ENCODE measurements around the gene PRSS36.

Gene PRSS36

DNA sequence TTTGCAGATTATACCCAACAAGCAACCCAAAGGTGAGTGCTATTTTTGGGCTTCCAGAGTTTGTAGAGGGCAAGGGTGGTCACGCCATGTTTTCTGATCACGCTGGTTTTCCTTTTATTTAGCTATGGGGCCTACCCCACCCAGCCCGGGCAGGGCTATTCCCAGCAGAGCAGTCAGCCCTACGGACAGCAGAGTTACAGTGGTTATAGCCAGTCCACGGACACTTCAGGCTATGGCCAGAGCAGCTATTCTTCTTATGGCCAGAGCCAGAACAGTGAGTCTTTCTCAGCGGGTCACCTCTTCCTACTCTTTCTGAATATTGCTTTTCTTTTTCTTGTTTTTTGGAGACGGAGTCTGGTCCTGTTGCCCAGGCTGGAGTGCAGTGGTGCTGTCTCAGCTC, 32.5 kb upstream of the PRSS36 start:
- H3K9ac ChIP-seq (ENCODE audit: low read length) = peak overlapping the region; percentile 93

GRCh38 chr16:31181102-31181830, 31.4 kb upstream of the PRSS36 start:
- Histone ChIP-seq H2AFZ (ENCODE audit: low read depth, low read length, severe bottlenecking) (no peak overlapping the region), H3K4me3 (ENCODE audit: insufficient read depth, low read length, poor library complexity, severe bottlenecking) (peak overlapping the region; percentile 97), H3K9ac (ENCODE audit: low read length) (peak overlapping the region; percentile 93), H3K27ac (ENCODE audit: low read depth, low read length) (peak overlapping the region; percentile 89), H4K20me1 (ENCODE audit: low read depth, low read length) (peaks cover 44% of the 10 kb centered on the region), H3K9me3 (ENCODE audit: insufficient read depth, low read length) (no peaks in the 10 kb centered on the region), H3K79me2 (ENCODE audit: insufficient read depth, low read length) (peaks cover 65% of the 10 kb centered on the region), H3K27me3 (ENCODE audit: low read length) (no peaks in the 10 kb centered on the region), H3K4me2 (ENCODE audit: low read depth, low read length, poor library complexity, severe bottlenecking) (peak overlapping the region; percentile 82), H3K36me3 (ENCODE audit: low read length) (peaks cover 50% of the 10 kb centered on the region), H3F3A (ENCODE audit: insufficient read depth) (peaks cover 8% of the 10 kb centered on the region; the same call in 1 of the 2 replicates), H3K9me2 (replicated peaks; ENCODE audit: insufficient read depth, low read length) (no peaks in the 10 kb centered on the region)
- TF ChIP-seq CTCF (IDR thresholded peaks at IDR 0.05; ENCODE audit: insufficient read depth, low read length, poor library complexity, severe bottlenecking) (no peak), EZH2phosphoT487 (conservative IDR thresholded peaks at IDR 0.05; ENCODE audit: low read length) (no peak)

More for the DNA sequence above, 32.5 kb upstream of the PRSS36 start:
- peak overlapping the region; percentile 97 for H3K4me3 ChIP-seq (ENCODE audit: insufficient read depth, low read length, poor library complexity, severe bottlenecking)
- H4K20me1 ChIP-seq (ENCODE audit: low read depth, low read length) = peaks cover 55% of the 10 kb centered on the region
- H3K36me3 ChIP-seq (ENCODE audit: low read length) = peaks cover 61% of the 10 kb centered on the region
- peaks cover 76% of the 10 kb centered on the region for H3K79me2 ChIP-seq (ENCODE audit: insufficient read depth, low read length)
- peak overlapping the region; percentile 82 for H3K4me2 ChIP-seq (ENCODE audit: low read depth, low read length, poor library complexity, severe bottlenecking)
- no peaks in the 10 kb centered on the region for H3K27me3 ChIP-seq (ENCODE audit: low read length)
- H3F3A ChIP-seq (ENCODE audit: insufficient read depth) = peaks cover 10% of the 10 kb centered on the region; the same call in 1 of the 2 replicates
- TF ChIP-seq CTCF (IDR thresholded peaks at IDR 0.05; ENCODE audit: insufficient read depth, low read length, poor library complexity, severe bottlenecking) (no peak), EZH2phosphoT487 (conservative IDR thresholded peaks at IDR 0.05; ENCODE audit: low read length) (no peak)
- no peak overlapping the region for H3K27ac ChIP-seq (ENCODE audit: low read depth, low read length)
- no peak overlapping the region for H2AFZ ChIP-seq (ENCODE audit: low read depth, low read length, severe bottlenecking)
- H3K9me3 ChIP-seq (ENCODE audit: insufficient read depth, low read length) = no peaks in the 10 kb centered on the region
- H3K9me2 ChIP-seq (replicated peaks; ENCODE audit: insufficient read depth, low read length) = no peaks in the 10 kb centered on the region

DNA sequence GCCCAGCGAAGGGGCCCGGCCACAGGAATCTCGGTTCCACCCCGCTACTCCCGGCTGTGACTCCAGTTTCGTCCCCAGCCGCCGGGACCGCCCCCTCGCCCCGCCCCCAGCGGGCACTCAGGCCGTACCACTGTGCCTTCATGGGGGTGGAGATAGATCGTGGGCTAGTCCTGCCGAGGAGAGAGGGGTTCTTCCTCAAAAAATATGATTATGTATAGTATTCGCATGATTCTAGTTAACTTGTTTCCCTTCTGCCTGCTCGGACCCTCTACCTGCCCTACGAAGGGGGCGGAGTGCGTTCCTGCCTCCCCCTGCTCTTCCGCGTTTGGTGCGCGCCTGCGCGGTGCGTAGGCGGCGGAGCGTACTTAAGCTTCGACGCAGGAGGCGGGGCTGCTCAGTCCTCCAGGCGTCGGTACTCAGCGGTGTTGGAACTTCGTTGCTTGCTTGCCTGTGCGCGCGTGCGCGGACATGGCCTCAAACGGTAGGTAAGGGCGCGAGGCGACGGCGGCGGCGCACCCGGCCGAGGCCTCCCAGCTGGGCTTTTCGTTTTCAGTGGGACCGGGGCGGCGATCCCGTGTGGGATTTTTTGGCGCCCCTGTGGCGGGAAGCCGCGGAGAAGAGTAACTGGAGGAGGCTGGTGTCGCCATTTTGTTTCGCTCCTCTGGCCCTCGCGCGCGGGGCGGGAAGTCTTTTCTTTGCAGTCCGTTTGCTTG, 30.0 kb upstream of the PRSS36 start, which contains the start of gene FUS:
FUS (plus strand) TSS at position 393 of the 713 bp plus-strand sequence; CDS start at position 469, 76 bp downstream.
- H4K20me1 ChIP-seq (ENCODE audit: low read depth, low read length) = peaks cover 32% of the 10 kb centered on the region
- H3K27me3 ChIP-seq (ENCODE audit: low read length) = no peaks in the 10 kb centered on the region
- H3F3A ChIP-seq (ENCODE audit: insufficient read depth) = no peaks in the 10 kb centered on the region
- H3K4me2 ChIP-seq (ENCODE audit: low read depth, low read length, poor library complexity, severe bottlenecking) = peak within 1 kb of the TSS; percentile 82
- H3K36me3 ChIP-seq (ENCODE audit: low read length) = peaks cover 36% of the 10 kb centered on the region
- TF ChIP-seq EZH2phosphoT487 (conservative IDR thresholded peaks at IDR 0.05; ENCODE audit: low read length) (no peak), CTCF (IDR thresholded peaks at IDR 0.05; ENCODE audit: insufficient read depth, low read length, poor library complexity, severe bottlenecking) (no peak)
- no peaks in the 10 kb centered on the region for H3K9me3 ChIP-seq (ENCODE audit: insufficient read depth, low read length)
- H3K4me3 ChIP-seq (ENCODE audit: insufficient read depth, low read length, poor library complexity, severe bottlenecking) = peak within 1 kb of the TSS; percentile 97
- peak within 1 kb of the TSS; percentile 93 for H3K9ac ChIP-seq (ENCODE audit: low read length)
- H3K9me2 ChIP-seq (replicated peaks; ENCODE audit: insufficient read depth, low read length) = no peaks in the 10 kb centered on the region
- peaks cover 51% of the 10 kb centered on the region for H3K79me2 ChIP-seq (ENCODE audit: insufficient read depth, low read length)
- peak within 1 kb of the TSS; percentile 89 for H3K27ac ChIP-seq (ENCODE audit: low read depth, low read length)
- peak within 1 kb of the TSS; percentile 86 for H2AFZ ChIP-seq (ENCODE audit: low read depth, low read length, severe bottlenecking)
